HG03469 (cell line): ENCODE results near the gene POLR2M.

Source experiments
- ATAC-seq: cut with Tn5 transposase; IDR thresholded peaks from one replicate; pipeline ENCODE4 v1.9.1; 2021; ENCODE audit warnings: mild to moderate bottlenecking, moderate library complexity, moderate number of reproducible peaks; ENCODE audit not compliant: unreplicated experiment

The POLR2M gene

DNA sequence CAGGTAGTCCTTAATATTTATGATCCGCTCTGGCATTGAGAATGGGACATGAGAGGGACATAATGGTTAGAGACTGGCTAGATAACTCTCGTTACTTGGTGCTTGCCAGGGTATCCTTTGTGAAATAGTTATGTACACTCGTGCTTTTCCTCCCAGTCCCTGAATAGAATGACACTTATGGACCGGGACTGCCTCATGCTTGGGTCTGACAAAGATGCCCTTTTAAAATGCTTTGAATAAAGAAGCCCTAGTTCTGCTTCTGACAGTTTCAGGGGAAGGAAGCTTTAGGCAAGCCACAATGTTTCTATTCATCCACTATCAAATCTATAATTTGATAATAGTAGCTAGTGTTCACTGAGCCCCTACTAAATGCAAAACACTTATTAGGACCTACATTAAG is 29.4 kb downstream of the POLR2M start:
- ATAC-seq, result no peak

DNA sequence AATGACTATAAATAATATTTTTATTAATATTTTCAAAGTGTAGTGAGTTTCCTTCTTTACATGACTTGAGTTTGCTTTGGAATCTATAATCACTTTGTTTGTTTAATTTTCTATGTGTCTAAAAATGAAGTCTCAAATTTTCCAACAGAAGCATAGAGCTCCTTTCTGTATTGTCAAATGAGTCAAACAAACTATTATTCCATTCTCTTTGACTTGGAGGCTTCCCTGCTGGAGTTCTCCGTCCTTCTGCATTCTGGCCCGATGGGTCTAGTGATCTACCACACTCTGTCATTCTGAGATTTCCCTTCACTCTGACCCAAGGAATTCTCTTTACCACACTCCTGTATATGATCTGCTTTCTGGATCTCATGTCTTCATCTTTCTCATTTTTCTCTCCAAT is 30.1 kb downstream of the POLR2M start:
- ATAC-seq, result no peak

DNA sequence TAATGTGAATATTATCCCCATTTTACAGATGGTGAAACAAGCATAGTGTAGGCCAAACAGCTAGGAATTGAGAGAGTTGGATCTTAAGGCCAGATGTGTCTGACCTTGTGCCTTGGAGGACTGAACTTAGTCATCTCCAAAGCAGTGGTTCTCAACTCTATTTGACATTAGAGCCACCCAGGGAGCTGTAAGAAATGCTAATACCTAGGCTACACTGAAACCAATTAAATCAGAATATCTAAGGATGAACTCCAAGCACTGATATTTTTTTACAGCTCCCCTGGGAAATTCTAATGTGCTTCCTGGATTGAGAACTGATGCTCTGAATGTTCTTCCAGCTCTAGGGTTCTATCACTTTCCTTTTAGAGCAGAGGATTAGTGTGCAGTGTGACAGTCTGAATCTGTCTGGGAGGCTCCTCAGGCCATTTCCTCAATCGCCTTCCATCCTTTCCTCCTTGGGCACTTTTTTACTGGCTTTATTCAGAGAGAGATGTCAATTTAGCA is 32.3 kb downstream of the POLR2M start:
- ATAC-seq, result no peak

DNA sequence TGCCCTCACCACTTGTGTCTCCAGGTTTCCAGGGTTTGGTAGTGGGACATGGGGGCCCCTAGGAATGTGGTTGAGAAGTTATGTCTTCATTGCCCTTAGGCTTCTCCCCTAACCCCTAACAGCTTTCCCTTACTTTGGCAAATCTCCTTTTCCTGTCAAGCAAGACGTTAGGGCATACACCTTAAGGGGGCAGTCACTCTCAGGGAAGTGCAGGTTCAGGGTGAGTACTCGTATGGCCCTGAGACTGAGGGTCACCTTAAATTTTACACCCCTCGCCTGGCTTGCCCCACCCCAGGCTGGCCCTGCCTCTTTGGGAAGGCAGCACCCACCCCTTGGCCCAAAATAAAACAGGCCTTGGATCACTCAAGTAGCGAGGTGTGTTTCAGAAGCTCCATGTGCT is 33.5 kb downstream of the POLR2M start:
- no peak for ATAC-seq

DNA sequence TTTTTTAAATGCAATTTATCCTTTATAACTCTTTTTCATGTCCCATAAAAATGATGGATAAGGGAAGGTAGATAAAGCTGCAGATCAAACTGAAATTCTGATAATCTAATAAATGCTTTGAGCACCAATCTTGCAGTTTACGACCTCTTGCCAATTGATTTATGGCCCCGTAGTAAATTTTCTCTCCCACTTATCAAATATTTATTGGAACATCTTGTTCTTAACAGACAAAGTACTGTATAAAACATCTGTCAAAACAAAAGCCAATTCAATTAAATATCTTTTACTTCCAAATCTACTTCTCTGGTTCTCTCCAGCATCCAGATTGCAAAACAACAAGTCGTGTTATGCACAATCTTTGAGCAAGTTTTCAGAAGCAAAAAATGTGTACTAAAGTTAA is 34.6 kb downstream of the POLR2M start:
- ATAC-seq, result no peak

DNA sequence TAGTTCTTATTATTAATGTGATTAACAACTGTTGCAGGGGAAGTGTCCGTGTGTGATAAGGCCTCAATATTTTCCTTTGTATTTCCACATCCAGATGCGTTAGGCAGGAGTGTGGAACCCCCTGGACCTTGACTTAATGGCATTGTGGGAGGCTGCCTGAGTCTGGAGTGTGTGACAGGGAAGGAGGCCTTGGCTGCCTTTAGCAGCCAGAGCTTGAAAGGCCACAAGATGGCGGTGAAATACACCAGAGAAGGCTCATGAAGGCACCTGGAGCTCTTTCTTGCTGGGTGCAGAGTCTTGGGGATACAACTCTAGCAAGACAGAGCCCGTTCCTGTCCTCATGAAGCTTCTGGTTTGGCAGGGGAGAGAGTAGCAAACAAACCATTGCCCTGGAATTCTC is 36.9 kb downstream of the POLR2M start:
- no peak for ATAC-seq

DNA sequence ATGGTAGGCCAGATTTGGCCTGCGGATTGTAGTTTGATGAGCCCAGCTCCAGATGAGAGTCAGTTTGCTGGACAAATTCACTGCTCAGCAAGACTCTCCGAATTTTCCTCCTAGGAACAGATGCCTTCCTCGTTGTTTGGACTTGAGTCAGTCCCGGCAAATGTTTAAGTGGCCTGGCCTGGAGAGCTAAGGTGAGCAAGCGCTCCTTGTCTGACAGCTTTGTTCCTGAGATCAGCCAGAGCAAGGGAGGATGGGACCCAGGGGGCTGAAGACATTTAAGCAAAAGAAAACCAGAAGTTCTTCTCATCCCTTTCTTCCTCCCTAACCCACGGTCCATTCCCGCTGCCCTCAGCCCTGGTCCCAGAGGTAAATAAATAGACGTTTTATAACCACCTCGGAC is 40.3 kb downstream of the POLR2M start:
- no peak for ATAC-seq

DNA sequence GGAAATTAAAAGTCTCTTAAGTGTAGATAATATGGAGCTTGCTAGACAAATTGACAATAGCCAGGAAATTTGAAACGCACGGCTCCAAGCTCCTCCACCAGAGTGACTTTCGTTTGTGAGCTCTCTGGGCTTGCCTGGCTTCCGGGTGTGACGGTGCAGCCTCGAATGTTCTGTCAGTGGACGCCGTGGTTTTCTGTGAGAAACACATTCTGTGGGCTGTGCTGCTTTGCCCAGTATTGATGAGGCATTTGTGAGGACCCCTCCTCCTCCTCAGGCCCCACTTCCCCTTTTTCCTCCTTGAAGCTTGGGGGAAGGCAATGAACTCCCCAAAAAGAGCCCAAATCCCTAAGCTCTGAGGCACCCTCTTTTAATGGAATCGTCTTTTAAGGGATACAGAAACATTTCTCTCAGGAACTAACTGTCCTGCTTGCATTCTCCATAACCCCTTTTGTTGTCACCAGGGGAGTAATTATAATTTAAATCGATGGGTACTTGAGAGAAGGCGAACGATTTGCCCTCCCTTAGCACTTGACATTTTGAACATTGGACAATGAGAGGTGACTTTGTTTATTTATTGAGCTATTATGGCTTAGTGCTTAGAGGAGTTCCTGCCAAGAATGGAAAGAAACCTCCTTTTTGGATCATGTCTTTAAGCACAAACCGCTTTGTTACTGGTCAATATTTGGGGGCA is 40.8 kb downstream of the POLR2M start:
- ATAC-seq, result no peak

DNA sequence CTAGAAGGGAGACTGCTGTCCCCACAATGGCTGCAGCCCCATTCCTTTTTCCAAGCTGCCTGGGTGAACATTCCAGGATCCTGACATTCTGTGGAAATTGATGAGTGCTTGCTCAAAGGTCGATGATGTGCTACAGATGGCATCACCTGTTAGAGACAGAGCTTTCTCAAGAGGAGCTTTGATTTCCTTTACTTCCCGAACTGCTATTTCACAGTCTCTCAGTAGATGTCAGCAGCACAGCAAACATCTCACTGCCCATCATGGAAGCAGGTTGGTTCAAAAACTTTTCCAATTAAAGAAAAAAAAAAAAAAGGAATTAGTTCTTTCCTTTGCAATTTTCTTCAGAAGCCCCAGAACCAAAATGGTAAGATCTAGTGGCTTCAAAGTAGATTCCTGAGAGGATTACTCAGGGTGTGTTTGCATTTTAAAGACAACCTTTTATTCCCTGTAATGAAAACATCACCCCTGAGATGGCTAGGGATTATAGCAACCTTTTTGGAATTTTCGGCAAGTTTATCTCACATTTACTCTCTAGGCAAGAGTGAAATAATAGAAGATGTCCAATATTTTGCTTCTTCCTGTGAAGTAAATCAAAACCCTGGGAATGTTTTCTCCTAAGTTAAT is 44.8 kb downstream of the POLR2M start:
- no peak for ATAC-seq

DNA sequence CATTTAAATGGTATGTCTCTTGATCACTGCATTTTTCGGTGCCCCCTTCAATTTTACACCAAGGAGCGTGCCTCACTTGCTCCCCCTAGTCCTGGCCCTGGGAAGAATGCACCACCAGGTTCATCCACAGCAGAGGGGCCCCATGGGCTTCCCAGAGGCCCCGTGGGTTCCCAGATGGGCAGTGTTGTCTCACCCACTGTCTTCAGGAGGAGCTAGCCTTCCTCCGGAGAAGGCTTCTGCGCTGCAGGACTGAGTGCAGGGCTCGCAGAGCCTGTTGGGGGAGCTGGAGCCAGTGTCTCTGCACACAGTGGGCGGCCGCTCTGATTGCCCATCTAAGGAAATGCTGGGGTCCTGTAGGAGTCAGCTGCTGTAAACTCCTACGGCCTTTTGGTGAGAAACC is 45.9 kb downstream of the POLR2M start:
- ATAC-seq, result no peak

DNA sequence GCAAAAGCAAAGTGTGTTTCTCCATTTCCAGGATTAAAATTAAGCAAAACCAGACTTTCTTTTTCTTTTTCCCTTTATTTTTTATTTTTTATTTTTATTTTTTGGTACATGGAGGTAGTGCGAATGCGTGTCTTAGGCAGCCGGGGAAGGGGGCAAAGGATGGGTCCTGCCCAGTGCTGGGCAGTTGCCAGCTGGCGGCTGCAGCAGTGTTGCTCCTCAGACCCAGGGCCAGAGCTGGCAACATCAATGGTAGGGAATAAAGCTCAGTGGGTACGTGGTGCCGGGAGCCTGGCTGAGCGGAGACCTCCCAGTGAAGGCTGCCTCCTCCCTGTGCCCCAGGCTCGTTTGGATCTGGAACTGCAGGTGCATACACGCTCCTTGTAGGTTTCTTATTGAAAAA is 46.3 kb downstream of the POLR2M start:
- no peak for ATAC-seq

DNA sequence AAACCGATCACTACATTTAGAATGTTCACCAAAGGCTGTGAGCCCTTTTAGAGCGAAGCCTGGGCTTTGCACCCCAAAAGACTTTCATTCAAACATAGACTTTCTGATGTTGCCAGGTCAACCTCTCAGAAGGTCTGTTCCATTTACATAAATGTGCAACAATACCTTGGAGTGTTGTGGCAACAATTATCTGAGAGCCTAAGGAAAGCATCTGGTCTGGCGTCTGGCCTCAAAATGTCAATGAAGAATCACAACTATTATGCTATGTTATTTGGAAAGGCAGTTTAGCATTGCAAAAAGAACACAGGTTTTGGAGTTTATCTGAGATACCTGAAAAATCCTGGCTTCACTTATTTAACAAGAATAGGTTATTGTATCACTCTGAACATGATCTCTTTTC is 50.0 kb downstream of the POLR2M start:
- no peak for ATAC-seq

DNA sequence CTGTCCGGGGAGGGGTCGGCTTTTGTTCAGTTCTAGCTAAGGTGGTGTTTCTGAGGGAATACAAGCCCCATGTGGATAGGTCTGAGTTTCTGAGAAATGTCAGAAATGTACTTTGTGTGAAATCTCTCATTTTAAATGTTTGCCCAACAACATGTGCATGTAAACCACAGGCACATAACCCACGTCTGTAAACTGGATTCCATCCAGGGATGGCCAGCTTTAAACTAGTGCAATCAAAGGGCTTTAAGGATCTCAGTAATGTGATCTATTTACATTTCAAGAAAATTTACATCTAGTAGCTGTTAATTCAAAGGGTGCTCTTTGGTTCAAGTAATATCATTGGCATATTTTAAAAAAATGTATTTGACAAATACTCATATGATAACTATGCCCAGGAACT is 52.0 kb downstream of the POLR2M start:
- no peak for ATAC-seq

DNA sequence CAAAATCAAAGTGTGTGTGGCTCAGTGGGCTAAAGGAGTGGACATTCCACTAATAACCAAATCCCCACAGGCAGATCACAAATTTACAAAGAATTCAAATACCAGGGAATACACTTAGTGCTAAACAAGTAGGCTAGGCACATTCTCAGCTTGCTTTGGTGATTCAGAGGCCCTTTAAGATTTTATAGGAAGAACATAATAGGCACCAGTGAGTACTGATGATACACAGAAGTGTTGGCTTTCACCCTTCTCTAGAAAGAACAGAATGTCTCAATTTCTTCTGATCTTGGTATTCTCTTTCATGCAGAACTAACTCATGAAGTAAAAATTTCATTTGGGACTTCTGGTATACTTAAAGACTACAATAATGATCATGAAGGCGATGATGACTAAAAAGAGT is 55.0 kb downstream of the POLR2M start:
- ATAC-seq, result no peak

DNA sequence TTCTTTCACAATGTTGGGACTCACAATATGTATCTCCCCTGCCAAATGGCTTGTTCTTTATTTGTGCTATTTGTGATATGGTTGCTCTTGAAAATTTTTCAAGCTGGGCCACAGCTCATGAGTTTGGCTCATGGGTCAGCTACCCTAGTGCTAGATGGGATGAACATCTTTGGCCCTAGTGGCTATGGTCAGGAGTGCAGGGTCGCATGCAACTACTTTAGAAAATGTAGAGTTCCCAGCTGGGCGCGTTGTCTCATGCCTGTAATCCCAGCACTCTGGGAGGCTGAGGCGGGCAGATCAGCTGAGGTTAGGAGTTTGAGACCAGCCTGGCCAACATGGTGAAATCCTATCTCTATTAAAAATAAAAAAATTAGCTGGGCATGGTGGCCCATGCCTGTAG is 55.8 kb downstream of the POLR2M start:
- ATAC-seq, result no peak

DNA sequence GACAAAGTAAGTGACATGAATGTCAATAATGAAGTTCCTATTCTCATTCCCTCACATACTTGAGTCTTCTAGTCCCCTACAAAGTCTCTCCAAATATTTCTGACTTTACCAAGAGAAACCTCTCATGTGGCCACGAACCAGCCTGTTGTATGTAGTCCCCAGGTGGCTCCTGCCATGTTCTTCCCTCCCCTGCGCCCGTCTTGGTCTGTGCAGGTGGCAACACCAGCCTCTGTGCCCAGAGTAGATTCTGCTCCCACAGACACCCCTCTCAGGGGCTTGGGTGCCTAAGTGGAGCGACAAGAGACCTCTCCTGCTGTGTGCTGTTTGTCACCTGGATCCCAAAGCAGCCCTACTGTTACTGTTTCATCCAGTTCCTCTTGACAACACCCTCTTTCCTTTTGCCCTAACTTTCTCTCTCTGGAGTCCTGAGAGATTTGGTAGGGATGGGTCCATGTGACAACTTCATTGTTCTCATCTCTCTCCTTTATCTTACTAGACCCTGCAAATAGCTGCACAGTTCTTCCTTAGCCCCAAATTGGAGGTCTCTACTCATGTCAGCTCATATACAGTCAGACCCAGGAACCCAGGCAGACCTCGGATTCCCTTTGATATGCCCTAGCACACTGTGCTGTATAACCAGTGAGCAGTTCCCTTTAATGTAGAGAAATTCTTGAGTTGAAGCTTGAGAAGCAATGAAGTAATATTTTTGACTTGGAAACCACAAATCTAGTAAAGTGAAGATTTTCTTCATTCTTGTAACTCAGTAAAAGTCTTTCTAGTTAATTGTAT is 56.9 kb downstream of the POLR2M start:
- ATAC-seq, result no peak
